Suppressor macrophage treated with lipopolysaccharide for 4 hours (primary cell): ENCODE measurements around the gene PLCB1.

Experiments used
- DNase-seq: peaks from one replicate; pipeline ENCODE4 v3.0.0-alpha.2; 2020

PLCB1 gene

DNA sequence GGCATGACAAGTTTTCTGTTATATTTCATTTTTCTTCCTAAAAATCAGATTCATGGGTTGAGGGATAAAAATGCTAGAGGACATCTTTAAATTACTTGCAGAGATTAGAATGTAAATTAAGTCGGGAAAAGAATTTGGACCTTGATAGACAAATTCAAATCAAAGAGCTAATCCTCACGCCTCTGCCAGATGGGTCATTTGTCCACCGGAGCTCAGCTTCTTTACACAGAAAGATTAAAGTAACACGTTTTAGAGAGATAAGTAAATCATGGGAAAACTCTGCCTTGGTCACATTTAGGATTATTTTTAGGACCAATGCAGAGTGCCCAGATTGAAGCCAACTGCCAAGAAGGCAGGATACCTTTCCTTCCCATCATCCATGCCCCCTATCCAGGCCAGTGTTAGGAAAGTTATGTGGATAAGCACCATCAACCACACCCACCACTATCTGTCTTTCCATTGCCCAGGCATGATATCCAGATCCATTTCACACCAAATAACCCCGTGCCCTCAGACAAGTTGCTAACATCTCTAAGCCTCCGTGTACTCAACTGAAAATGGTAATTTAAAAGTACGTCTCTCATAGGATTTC is 539.4 kb downstream of the PLCB1 start:
- no peak for DNase-seq

DNA sequence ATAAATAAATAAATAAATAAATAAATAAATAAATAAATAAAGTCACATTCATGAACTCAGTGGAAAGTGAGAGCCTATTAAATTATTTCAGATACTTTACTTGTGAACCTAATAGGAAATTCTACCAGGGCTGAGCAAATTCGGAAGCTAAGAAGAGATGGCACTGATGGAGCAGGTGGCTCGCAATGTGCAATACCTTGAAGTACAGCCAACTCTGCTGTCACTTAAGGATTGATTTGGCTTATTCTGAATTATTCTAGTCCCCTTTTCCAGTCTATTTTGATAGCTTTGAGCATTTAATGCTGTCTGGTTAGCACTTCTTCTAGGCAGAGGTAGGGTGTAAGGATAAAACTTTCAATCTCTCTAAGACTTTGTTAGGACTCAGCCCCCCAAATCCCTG is 541.0 kb downstream of the PLCB1 start:
- no peak for DNase-seq

DNA sequence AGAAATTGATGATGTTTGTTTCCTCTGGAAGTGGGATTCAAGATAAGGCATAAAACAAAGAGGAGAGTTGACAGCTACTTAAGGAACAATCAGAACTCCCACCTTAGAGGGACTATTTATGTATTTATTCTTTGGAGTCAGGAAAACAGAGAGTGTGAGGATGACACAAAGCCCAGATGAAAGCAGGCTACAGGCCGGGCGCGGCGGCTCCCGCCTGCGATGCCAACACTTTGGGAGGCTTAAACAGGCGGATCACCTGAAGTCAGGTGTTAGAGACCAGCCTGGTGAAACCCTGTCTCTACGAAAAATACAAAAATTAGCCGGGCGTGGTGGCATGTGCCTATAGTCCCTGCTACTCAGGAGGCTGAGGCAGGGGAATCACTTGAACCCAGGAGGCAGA is 543.8 kb downstream of the PLCB1 start:
- DNase-seq, result no peak

DNA sequence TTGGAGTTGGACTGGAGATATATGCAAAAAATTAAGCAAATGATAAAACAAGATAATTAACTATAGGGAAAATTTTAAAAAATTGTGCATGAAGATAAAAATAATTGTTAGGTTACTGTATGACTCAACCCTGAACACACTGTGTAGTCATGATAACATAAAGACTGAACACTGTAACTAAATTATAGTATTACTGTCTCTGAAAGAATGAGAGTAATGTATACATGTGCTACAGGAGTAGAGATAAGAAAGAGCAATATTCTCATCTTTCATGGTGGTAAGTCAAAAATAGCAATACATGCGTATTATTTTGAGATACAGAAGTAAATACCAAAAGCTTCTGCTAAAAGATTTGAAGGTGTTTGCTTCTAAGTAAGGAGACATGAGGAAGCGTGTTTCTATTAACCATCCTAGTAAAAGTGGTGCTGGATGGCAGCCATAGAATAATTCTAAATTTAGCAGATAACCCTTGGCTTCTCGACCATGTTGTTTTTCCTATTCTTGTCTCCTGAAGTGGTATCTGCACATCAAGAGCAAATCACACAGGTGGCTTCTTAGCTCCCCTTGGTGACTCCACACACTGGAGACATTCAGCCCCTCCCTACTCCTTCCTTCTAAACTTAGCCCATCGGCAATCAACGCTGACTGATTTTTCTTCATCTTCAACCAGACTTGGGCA is 546.2 kb downstream of the PLCB1 start:
- DNase-seq, result no peak

DNA sequence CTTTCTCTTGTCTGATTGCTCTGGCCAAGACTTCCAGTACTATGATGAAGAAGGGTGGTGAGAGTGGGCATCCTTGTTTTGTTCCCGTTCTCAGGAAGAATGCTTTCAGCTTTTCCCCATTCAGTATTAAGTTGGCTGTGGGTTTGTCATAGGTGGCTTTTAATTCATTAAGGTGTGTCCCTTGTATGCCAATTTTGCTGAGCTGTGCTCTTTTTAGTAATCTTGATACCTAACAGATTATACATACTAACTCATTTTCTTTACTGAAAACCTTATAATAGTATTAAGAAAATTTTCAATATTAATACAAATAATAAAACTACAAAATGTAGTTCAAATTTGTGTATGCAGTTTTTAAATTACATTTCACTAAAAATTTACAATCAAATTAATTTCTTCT is 557.3 kb downstream of the PLCB1 start:
- DNase-seq, result no peak

DNA sequence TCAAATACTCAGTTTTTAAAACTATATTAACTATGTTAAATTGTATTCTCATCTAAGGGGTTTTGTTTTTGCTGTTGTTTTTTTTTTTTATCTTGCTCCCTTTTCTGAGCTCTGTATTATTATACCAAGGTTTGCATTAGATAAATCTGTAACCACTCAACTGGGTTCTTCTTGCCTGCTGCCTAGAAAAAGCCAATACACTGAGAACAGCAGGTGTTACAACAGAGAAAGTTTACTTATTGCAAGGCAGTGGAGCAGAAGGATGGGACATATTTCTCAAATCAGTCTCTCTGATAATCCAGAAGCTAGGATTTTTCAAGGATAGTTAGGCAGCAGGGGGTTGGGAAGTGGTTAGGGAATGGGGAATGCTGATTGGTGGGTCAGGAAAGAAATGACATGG is 558.0 kb downstream of the PLCB1 start:
- DNase-seq, result no peak

DNA sequence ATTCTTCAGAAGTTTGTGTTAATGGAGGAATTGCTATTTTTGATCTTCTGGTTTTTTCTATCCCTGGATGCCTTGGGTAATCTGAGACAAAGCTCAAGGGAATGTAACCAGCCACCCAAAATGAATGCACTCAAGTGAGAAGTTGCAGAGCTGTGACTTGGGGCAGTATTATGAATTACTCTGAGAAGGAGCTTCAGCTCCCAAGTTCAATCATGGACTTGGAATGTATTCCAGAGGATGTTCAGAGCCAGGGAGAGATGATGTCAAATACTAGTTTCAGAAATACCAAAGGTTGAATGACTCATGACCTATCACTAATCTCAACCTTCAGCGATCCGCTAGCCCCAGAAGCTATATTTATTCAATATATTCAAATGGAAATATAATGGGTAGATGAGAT is 561.6 kb downstream of the PLCB1 start:
- no peak for DNase-seq

DNA sequence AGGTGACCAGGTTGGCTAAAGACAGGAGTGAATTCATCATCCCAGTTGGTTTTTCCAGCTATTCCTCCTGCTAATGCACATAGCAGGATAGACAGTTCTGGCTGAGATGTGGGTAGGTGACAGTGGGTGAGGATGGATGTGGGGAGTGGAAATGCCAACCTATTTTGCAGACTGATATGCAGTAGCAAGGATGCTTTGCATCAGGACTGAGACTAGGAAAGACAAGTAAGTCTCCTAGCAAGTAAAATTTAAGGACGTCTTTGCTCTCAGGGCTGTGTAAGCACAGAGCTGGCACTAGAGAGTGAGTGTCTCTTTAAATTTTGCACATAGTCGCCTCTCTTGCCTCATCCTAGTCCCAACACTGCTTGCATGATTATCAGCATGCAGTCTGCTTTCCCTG is 568.7 kb downstream of the PLCB1 start:
- DNase-seq, result no peak

DNA sequence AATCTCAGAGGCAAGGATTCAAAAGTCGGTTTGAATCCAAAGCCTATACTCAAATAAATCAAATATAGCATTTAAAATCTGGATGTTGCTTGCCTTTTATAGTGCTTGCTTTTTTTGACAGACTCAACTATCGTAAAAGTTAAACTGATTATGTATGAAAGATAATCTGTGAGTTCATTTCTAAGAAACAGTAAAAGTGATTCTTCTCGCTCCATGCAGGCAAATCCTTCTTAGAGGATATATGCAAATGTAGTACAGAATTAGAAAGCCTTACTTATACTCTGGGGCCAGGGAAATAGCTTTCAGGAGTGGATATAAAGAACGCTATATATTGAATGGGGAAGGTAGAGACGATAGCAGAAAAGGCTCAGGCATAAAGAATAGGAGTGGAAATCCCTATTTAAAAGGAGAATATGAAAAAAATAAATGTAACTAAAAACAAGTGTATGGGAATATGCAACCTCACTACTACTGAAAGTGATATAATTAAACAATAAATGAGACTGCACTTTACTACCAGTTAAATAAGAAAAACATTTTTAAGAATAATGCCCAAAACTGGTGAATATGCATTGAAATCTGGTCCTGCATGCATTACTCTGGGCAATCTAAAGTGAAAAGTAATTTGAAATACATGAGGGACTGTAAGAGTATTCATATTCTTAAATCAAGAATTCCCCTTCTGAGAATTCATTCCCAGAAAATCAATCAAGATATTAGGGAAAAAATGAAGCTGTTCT is 575.1 kb downstream of the PLCB1 start:
- no peak for DNase-seq

DNA sequence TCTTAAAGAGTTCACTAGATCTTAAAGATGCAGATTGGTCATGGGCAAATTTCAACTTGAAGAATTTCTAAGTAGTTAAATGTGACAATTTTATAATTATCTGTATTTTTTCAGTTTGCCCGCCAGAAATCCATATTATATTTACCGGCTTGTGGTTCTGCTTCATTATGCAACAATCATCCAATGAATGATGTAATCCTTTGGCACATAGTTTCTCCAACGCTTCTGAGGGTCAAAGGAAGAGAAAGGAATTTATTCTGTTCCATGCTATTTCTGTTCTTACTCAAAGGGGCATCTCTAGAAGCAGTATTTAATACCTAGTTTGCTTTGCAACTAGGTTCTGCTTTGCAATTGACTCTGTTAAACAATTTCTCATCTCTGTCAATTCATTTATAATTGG is 577.6 kb downstream of the PLCB1 start:
- DNase-seq, result no peak

DNA sequence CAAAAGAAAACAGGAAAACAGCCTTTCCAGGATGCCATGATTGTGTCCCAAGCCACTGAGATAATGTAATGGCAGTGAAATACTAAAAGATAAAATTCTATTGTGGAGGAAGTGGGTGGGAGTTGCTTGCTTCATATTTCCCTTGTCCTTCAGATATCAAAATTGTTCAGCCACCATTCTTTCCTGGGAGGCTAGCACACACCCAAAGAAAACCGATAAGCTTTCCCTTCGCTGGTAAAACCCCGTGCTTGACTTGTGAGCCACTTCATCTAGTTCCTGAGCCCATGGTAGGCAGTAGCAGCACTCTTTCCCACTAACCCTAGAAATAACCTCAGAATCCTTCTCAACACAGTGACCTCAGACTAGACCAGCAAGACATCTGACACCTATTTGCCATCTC is 579.4 kb downstream of the PLCB1 start:
- DNase-seq, result no peak

DNA sequence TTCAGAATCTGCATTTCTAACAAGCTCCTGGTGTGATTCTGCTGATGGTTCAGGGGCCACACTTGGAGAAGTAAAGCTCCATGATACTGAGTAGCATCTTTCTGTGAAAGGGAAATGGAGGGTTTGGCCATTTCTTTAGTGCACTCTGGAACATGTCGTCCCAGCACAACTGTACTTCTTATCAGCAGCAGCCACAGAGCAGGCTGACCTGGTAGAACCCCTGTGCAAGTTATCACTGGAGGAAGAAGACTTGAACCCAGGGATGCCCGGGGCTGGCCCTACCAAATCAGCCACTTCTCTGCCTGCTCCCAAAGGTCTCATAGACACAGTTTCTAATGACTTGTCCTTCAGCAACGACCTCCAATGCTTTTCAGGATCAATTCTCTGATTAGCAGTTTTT is 582.1 kb downstream of the PLCB1 start:
- DNase-seq, result no peak

DNA sequence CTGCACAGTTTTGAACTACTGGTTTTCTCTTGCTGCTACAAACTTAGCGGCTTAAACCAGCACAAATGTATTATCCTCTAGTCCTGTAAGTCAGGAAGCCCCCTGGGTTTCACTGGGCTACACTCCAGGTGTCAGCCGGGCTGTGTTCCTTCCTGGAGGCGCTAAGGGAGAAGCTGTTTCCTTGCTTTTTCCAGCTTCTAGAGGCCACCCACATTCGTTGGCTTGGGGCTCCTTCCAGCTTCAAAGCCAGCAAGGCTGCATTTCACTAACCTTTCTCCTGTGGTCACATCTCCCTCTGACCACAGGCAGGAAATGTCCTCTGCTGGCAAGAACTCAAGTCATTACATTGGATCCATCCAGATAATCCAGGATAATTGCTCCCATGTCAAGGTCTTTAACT is 586.2 kb downstream of the PLCB1 start:
- DNase-seq, result no peak

DNA sequence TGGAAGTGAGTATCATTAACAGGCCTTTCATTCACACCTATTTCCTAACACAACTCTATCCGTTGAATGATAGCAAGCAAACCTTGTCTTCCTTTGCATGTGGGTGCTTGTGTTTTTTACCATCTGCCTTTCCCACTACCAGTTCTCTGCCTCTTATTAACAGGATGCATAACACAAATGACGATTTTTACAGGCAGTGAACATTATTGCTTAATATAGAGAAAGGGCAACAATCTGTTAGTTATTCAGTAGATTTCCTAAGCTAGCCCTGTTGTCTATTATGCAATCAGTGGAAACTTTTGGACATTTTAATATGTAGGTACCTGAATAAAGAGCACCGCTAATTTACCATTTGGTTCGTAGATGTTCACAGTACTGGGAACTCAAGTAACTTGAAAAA is 588.0 kb downstream of the PLCB1 start:
- DNase-seq, result peak; percentile 15

DNA sequence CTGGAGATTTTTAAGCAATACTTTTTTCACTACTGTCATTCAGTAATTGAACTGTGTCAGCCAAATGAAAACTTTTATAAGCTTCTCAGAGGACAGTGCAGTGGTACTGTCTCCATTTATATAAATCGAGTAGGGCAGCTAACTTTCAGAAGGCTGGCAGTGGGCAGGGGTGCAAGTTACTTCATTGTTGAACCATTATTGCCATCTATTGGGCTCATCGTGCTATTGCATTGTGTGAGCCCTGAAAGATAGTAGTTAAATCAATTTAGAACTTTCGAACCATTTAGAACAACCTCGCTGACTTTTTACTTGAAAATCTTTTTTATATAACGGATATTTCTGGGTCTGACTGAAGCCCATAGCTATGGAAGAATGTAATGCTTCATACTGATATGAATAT is 589.0 kb downstream of the PLCB1 start:
- peak; percentile 71 for DNase-seq

DNA sequence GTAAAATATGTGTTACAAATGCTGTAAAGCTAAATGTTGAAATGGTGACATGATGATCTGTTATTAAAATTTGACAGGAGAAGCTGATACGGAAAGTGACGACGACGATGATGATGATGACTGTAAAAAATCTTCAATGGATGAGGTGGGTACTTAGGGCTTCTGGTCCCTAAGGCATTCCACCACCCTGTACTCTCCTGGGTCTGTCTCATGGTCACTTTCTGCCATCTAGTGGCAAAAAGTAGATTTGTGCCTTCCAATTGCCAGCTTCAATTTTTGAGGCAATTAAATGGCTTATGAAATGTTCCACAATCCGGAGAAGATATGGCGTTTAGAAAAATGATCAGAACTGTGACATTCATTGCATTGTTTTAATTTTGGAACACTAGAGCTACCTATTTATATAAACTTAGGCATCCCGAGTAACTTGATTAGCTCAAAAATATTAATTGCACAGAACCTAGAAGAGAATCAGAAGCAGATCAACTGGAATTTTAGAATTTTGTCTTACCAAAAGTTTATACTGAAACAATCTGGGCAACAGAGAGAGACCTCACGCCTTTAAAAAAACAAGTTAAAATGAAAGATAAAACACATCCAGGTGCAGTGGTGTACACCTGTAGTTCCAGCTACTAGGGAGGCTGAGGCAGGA is 590.3 kb downstream of the PLCB1 start:
- DNase-seq, result peak; percentile 78

DNA sequence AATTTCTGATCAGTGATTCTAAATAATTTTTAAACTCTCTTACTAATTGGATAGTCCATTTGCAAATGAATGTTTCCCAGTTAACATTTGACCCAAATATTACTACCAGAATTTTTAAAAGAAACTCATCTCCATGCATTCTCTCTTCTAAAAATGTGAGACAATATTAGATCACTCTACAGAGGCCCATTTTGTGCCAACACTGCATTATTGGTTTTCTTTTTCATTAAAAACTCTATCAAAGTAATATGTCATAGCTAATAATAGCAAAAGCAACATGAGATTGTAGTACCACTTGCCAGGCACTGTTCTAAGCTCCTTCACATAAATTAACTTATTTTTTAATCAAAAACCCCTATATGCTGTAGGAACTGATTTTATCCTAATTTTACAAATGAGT is 591.2 kb downstream of the PLCB1 start:
- no peak for DNase-seq

DNA sequence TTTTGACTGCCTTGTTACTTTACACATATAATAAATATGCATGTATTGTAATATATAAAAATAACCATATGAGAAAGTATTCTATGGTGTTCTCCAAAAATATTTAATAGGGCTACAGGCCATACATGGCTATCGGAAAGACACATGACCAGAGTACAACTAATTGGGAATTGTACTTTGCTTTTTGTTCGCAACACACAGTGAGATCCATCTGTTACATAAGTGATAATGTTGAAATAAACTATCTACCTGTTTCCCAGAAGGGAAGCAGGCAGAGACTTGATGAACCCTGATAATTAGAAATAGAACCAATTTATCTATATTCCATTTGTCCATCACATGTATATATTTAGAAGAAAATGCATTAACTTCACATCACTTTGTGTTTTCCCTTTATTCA is 592.8 kb downstream of the PLCB1 start:
- DNase-seq, result no peak

DNA sequence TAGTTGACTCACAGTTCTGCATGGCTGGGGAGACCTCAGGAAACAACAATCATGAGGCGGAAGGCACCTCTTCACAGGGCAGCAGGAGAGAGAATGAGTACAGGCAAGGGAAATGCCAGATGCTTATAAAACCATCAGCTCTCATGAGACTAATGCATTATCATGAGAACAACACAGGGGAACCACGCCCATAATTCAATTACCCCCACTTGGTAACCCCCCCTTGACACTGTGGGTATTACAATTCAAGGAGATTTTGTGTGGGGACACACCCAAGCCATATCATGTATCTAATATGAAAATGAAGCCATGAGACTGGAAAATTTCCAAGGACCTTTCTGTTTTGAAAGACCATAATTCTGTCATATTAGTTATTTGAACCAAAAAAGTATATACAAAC is 594.4 kb downstream of the PLCB1 start:
- no peak for DNase-seq

DNA sequence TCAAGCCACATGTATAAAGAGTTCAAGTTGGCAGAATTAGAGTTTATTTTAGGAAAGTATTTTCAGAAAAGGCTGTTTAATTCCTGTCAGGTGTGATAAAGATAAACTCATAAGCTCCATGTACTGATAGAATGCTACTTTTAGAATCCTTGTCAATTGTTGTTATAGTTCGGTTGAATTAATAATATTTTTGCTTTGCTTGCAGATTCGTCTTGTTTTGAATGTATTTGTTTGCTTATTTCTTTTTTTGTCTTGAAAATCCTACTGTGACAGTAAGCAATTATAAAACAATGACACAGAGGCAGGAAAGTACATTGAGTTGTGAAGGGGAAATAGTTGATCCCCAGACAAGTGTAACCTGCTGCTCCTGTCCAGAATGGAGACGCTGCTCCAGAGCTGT is 602.9 kb downstream of the PLCB1 start:
- no peak for DNase-seq

DNA sequence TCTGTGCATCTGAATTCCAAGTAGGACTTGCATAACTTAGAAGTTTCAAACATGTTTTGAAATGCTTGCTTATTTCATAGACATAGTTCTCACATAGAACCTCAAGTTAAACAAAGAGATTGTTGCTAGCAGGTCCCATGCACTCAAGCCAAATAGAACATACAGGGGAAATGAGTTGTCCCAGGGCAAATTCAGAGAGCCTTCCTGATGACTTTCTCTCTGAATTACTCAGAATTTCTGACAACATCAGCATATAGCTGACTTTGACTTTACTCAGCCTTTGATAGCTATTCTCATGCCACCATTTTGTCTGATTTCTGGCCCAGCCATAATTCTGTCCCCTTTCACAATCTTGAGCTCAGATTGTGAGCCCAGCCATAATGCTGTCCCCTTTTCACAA is 603.6 kb downstream of the PLCB1 start:
- no peak for DNase-seq

DNA sequence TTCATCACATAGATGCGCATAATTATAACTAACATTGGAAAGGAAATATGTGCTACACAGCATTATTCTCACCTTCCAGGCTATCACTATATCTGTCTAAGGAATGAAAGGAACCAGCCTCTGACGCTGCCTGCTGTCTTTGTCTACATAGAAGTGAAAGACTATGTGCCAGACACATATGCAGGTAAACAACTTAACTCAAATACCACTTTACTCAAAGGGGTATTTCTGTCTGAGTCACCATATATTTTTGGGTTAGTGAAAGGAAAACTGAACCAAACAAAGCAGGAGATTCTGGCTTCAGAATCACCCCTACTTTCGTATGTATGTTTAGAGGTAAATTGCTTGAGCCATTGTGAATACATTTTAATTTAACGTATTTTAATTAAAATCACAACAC is 608.2 kb downstream of the PLCB1 start:
- no peak for DNase-seq

DNA sequence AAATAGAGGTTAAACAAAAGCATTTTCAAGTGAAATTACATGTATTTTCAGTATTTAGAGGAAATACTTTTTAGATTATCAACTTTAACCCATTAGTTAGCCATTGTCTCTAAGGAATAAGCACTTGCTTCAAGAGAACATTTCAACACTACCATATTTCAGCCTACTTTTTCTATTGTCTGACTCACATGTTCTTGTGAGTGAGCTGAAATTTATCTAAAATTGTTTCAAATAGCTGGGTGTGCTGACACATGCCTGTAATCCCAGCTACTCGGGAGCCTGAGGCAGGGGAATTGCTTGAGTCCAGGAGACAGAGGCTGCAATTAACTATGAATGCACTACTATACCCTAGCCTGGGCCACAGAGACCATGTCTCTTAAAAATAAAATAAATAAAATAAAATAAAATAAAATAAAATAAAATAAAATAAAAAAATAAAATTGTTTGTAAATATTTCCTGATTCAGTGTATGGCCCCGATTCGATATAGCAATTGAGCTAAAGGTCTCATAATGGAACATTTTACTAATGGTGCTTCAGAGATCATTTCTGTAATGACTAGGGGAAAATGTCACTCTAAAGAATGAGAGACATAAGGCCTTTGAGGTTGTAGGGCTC is 612.3 kb downstream of the PLCB1 start:
- DNase-seq, result no peak

DNA sequence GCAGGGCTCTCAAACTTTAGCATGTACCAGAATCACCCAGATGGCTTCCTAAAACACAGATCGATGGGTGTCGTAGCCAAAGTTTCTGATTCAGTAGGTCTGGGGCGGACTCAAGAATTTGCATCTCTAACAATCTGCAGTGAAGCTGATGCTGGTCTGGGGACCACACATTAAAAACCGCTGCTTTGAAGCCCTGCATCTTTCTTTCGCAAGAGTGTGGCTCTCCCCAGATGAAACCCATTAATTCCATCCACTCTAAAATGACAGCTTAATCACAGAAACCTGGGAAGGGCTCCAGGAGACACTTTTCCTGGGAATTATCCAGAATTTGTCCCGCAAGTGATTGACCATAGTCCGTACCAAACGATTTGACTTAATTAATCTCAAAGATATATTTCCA is 617.0 kb downstream of the PLCB1 start:
- no peak for DNase-seq
